Osteocyte (in vitro differentiated cells): ENCODE results near the gene EFCAB10. TPM values are rescaled to one million over a fixed set of nuclear protein-coding genes. Genes with fewer than 3 reads are reported as not detected.
"Not testable (repeated sequence)": the region's sequence is repeated elsewhere in the genome, so short reads cannot be mapped to it uniquely, and the experiment has no call there.

Experiments
- DNase-seq: peaks from one replicate; pipeline ENCODE4 v3.0.0; 2021; ENCODE audit warnings: mixed read lengths; ENCODE audit not compliant: unreplicated experiment; ENCODE audit errors: extremely low spot score
- H3K27ac Mint-ChIP-seq: one replicate; pipeline ENCODE4 v1.8.0; 2021; ENCODE audit warnings: mild to moderate bottlenecking, mixed read lengths; ENCODE audit not compliant: unreplicated experiment
- H3K27me3 Mint-ChIP-seq: one replicate; pipeline ENCODE4 v1.8.0; 2021; ENCODE audit warnings: mixed read lengths; ENCODE audit not compliant: unreplicated experiment
- H3K36me3 Mint-ChIP-seq: one replicate; pipeline ENCODE4 v1.8.0; 2021; ENCODE audit warnings: mixed read lengths; ENCODE audit not compliant: unreplicated experiment
- H3K4me1 Mint-ChIP-seq: one replicate; pipeline ENCODE4 v1.8.0; 2021; ENCODE audit warnings: mixed read lengths; ENCODE audit not compliant: unreplicated experiment
- H3K4me3 Mint-ChIP-seq: one replicate; pipeline ENCODE4 v1.8.0; 2021; ENCODE audit warnings: mild to moderate bottlenecking, moderate library complexity, mixed read lengths; ENCODE audit not compliant: unreplicated experiment
- H3K9me3 Mint-ChIP-seq: one replicate; pipeline ENCODE4 v1.8.0; 2021; ENCODE audit warnings: mixed read lengths; ENCODE audit not compliant: unreplicated experiment
- total RNA-seq: library from RNA; stranded (reverse); gene quantifications from 2 replicates; pipeline ENCODE4 v1.2.1, GENCODE V29; 2021
- TF ChIP-seq, protein P1 (sequence below): fragments of 200-600 bp; sonication (generic); IDR thresholded peaks from 2 replicates; pipeline ENCODE4 v1.5.0; 2021; ENCODE audit warnings: antibody characterized with exemption, mild to moderate bottlenecking, moderate library complexity

The EFCAB10 gene
- total RNA-seq, 1 donor from 2014 or later, result not detected

- Mint-ChIP-seq H3K4me3 (no peak overlapping the region), H3K4me1 (no peaks in the 10 kb centered on the region), H3K9me3 (no peaks in the 10 kb centered on the region), H3K27ac (no peak overlapping the region), H3K27me3 (peaks cover 18% of the 10 kb centered on the region), H3K36me3 (no peaks in the 10 kb centered on the region)
- TF ChIP-seq, protein P1, sequence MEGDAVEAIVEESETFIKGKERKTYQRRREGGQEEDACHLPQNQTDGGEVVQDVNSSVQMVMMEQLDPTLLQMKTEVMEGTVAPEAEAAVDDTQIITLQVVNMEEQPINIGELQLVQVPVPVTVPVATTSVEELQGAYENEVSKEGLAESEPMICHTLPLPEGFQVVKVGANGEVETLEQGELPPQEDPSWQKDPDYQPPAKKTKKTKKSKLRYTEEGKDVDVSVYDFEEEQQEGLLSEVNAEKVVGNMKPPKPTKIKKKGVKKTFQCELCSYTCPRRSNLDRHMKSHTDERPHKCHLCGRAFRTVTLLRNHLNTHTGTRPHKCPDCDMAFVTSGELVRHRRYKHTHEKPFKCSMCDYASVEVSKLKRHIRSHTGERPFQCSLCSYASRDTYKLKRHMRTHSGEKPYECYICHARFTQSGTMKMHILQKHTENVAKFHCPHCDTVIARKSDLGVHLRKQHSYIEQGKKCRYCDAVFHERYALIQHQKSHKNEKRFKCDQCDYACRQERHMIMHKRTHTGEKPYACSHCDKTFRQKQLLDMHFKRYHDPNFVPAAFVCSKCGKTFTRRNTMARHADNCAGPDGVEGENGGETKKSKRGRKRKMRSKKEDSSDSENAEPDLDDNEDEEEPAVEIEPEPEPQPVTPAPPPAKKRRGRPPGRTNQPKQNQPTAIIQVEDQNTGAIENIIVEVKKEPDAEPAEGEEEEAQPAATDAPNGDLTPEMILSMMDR, result no peak
- no peak for DNase-seq
Measured at GRCh38 chr7:105599551-105599950, 18.3 kb upstream of the EFCAB10 start.

DNA sequence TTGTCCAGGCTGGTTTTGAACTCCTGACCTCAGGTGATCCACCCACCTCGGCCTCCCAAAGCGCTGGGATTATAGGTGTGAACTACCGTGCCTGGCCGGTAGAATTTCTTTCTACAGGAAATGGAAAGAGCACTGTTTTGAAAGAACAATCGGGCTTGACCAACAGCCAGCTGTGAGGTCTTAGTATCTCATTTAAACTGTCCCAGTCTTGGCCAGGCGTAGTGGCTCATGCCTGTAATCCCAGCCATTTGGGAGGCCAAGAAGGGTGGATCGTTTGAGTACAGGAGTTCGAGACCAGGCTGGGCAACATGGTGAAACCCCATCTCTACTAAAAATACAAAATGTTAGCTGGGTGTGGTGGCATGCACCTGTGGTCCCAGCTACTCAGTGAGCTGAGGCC is 17.8 kb upstream of the EFCAB10 start:
- H3K4me1 Mint-ChIP-seq, H3K9me3 Mint-ChIP-seq, DNase-seq, H3K4me3 Mint-ChIP-seq, H3K27ac Mint-ChIP-seq, H3K36me3 Mint-ChIP-seq: not testable (repeated sequence)
- H3K27me3 Mint-ChIP-seq, result peaks cover 20% of the 10 kb centered on the region

GRCh38 chr7:105596866-105597265 is 15.6 kb upstream of the EFCAB10 start:
- Mint-ChIP-seq H3K9me3 (no peaks in the 10 kb centered on the region), H3K4me3 (no peak overlapping the region), H3K27me3 (peaks cover 24% of the 10 kb centered on the region), H3K27ac (no peak overlapping the region), H3K4me1 (no peaks in the 10 kb centered on the region), H3K36me3 (no peaks in the 10 kb centered on the region)
- TF ChIP-seq, protein P1, result no peak
- DNase-seq, result no peak

DNA sequence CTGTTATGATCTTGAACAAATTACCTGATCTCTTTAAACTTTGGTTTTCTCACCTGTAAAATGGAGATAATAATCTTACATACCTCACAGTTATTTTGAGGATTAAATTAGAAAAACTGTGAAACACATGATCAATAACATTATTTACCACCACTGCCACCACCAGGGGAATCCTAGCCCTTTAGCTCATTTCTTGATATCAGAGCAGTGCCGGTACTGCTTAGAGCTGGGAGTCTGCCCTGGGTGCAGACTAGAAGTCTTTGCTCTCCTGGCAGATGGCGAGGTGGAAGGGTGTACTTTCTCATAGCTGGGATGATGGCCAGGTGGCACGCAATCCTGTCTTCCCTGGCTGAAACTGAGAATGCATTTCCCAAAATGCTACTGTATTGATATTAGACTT is 12.7 kb upstream of the EFCAB10 start:
- Mint-ChIP-seq H3K9me3 (no peaks in the 10 kb centered on the region), H3K36me3 (no peaks in the 10 kb centered on the region), H3K27ac (no peak overlapping the region), H3K4me1 (peaks cover 6% of the 10 kb centered on the region), H3K4me3 (no peak overlapping the region), H3K27me3 (peaks cover 19% of the 10 kb centered on the region)
- DNase-seq, result no peak
- TF ChIP-seq, protein P1, result no peak

- no peak for DNase-seq
- no peak overlapping the region for H3K4me3 Mint-ChIP-seq
- TF ChIP-seq, protein P1, result no peak
Measured at GRCh38 chr7:105591522-105591921, 10.2 kb upstream of the EFCAB10 start.

GRCh38 chr7:105590793-105591192 is 9.5 kb upstream of the EFCAB10 start:
- H3K4me3 Mint-ChIP-seq, result no peak overlapping the region
- H3K27me3 Mint-ChIP-seq, result peaks cover 12% of the 10 kb centered on the region
- TF ChIP-seq, protein P1, result no peak
- peaks cover 16% of the 10 kb centered on the region for H3K4me1 Mint-ChIP-seq
- DNase-seq, result no peak
- H3K27ac Mint-ChIP-seq, result no peak overlapping the region
- H3K36me3 Mint-ChIP-seq, result no peaks in the 10 kb centered on the region
- H3K9me3 Mint-ChIP-seq, result no peaks in the 10 kb centered on the region

More at GRCh38 chr7:105591522-105591921, 10.2 kb upstream of the EFCAB10 start:
- Mint-ChIP-seq H3K36me3 (no peaks in the 10 kb centered on the region), H3K9me3 (no peaks in the 10 kb centered on the region), H3K4me1 (peaks cover 16% of the 10 kb centered on the region), H3K27me3 (peaks cover 12% of the 10 kb centered on the region), H3K27ac (no peak overlapping the region)
